HG02623 (cell line): Measurements from ENCODE around the gene AFAP1L2.
"Not testable (repeated sequence)": the region's sequence is repeated elsewhere in the genome, so short reads cannot be mapped to it uniquely, and the experiment has no call there.

Experiments
- ATAC-seq: cut with Tn5 transposase; IDR thresholded peaks from one replicate; pipeline ENCODE4 v1.9.1; 2021; ENCODE audit warnings: moderate library complexity; ENCODE audit not compliant: unreplicated experiment

Gene AFAP1L2

GRCh38 chr10:114364726-114365125 is 39.6 kb downstream of the AFAP1L2 start:
- ATAC-seq, result no peak

- ATAC-seq, result no peak
Measured at GRCh38 chr10:114363745-114364454, 40.4 kb downstream of the AFAP1L2 start.

- no peak for ATAC-seq
Measured at GRCh38 chr10:114362826-114363355, 41.4 kb downstream of the AFAP1L2 start.

- no peak for ATAC-seq
Measured at GRCh38 chr10:114359953-114360345, 44.4 kb downstream of the AFAP1L2 start.

DNA sequence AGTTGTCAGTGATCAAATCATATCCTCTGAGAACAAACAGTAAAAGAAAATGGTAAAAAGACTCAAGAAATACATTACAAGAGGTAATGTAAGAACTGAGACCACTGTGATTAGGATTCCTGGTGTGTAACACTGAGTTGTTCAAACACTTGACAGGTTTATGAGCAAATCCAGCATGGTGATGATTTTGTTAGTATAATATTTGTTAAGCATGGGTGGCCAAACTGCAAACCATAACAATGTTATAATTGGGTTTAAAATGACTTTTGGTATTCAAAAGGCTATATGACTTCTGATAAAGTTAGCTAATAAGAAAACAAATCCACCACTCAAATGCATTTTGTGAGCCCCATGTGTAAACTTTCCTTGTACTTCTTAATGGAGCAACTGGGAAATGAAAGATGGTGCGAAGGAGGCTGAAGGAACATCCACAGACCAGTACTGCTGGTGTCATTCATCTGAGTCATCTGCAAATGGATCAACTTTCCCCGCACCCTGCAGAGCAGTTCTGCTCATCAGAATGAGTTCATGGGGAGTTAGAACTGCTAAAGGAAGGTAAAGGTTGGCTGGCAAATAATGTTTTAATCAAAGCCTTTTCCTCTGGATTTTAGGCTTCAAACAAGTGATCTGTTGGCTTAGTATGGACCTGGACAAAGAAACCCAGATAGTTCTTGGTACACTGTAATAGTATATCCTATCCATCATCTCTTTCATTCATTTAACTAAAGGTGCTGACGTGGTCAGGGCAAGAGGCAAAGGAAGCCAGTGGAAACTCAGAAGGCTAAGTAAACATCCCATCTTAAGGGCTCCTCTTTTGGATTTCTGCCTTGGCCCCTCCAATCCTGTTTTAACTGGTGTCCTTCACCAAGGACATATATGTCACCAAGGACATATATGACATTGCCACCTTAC is 45.0 kb downstream of the AFAP1L2 start:
- ATAC-seq, result no peak

- ATAC-seq, result no peak
Measured at GRCh38 chr10:114357515-114357996, 46.7 kb downstream of the AFAP1L2 start.

GRCh38 chr10:114356751-114357514 is 47.4 kb downstream of the AFAP1L2 start:
- no peak for ATAC-seq

- no peak for ATAC-seq
Measured at GRCh38 chr10:114356126-114356525, 48.2 kb downstream of the AFAP1L2 start.

GRCh38 chr10:114353383-114353782 is 50.9 kb downstream of the AFAP1L2 start:
- no peak for ATAC-seq

DNA sequence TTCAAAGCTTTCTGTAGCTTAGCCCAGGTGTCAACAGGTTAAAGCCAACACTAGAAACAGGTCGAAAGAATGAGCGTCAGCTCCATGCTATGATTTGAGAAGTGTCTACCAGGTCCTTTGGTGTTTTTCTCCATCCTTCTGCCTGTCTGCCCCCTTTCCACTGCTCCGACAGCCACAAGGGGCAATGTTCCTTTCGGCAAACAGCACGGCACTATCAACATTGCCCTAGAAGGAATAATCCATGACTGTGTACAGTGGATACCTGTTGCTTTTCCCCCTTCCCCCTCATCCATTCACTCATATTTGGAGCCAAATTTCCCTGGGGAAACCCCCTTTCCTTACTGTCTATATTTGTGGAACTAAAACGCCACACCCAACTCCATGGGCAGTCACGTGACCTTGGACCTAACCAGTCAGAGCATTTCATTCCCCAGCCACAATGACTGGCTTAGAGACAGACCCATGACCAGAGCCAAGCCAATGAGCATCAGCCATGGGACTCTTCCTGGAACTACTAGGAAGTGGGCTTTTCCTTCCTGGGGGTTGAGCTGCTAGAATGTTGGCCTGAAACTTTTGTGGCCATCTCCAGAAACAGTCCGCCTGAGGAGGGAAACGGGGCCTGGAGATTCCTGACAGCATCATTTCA is 51.5 kb downstream of the AFAP1L2 start:
- no peak for ATAC-seq

- no peak for ATAC-seq
Measured at GRCh38 chr10:114350751-114351150, 53.6 kb downstream of the AFAP1L2 start.

DNA sequence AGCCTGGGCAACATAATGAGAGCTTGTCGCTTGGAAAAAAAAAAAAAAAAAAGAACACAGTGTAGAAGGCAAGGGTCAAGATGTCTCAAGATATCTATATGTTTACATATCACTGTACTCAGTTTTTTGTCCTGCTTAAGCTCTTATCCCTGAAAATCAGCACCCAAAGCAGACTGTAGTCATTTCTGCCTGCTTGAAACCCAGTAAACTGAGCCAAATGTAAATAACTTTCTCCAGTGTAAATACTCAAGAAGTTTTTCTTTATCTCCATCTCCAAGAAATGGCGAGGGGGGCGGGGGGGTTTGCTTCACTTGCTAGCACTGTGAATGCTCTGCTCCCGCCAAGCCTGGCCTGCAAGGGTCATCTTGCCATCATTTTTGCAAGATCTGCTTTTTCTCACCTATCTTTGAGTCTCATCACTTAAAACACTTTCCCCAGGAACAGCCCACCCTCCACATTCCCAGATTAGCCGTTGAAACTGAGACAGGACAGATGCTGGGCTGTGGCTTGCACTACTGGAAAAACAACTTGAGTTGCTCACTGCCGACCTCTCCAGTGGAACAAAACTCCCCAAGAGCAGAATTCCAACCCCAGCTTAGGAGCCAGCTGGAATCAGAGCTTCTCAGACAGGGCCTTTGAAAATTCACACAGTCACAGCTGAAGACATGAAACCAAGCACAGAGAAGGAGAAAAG is 54.6 kb downstream of the AFAP1L2 start:
- ATAC-seq, result no peak

GRCh38 chr10:114349071-114349470 is 55.2 kb downstream of the AFAP1L2 start:
- ATAC-seq, result not testable (repeated sequence)

DNA sequence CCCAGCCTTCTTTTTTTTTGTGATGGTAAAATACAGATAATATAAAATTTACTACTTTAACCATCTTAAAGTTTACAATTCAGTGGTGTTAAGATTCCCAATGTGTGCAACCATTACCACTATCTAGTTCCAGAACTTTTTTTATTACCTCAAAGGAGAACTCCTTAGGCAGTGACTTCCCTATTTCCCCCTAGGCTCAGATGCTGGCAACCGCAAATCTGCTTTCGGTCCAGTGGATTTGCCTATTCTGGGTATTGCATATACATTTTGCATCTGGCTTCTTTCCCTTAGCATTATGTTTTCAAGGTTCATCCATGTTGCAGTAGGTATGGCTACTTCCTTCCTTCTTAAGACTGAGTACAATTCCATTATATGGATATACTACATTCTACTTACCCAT is 56.5 kb downstream of the AFAP1L2 start:
- no peak for ATAC-seq

- ATAC-seq, result no peak
Measured at GRCh38 chr10:114347241-114347640, 57.1 kb downstream of the AFAP1L2 start.

- ATAC-seq, result no peak
Measured at GRCh38 chr10:114346176-114347031, 57.9 kb downstream of the AFAP1L2 start.

DNA sequence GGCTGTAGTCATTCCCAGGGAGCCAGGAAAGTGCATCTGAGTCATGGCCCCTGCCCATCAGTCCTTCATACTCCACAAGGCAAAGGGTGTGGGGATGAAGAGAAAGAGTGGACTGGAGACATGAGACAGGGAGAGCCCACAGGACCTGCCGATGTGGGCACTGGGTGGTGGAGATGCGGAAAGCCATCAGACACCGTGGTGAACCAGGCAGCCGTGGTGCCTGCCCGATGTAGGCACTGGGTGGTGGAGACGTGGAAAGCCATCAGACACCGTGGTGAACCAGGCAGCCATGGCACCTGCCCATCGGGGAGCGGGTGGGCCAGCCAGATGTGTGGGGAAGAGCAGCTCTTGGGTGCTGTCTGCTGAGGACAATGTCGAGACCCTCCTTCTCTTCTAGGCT is 58.6 kb downstream of the AFAP1L2 start:
- no peak for ATAC-seq

DNA sequence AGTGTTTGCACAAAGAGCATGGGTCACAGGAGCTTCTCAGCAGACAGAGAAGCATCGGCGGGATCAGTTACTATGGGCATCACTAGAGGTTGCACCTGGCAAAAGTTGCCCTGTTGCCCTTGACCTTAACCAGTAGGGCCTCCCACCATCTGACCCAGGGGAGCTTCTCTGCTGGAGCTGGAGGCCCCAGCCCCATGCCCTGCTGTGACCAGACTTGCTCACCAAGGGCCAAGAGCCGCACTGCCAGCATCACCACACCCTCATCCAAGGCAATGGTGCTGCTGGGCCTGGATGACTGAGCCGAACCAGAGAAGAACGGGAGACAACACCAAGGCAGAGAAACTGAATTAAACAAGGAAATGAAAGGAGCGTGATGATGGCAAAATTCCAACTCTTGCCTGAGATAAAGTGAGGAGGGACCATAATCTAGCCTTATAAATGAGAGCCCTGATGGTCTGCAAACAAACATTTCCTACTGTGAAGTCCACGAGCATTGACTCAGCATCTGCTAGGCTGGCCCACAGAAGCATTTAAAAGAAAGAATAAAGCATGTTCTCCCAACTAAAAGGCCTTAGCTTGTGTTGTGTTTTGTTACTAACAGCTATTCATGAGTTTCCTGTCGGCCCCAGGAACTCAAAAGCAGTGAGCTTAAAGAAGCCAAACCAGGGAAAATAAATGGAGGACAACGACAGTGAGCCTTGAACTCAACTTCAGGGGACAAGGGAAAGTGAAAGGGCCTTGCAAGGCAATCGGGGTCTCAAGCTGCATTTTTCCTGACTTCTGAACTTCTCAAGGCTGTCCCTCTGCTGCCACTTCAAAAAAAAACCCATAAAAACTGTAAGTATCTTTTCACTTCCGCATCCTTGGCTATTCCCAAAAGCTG is 60.4 kb downstream of the AFAP1L2 start:
- ATAC-seq, result no peak
